Stomach smooth muscle (tissue), 2 donors: ENCODE data around the gene MAGEB17.
"Not testable (repeated sequence)": the region's sequence is repeated elsewhere in the genome, so short reads cannot be mapped to it uniquely, and the experiment has no call there.

Experiments
- H3K27ac ChIP-seq: one replicate; pipeline ENCODE4 v1.7.0; 2013; ENCODE audit warnings: mild to moderate bottlenecking, low read length, inconsistent platforms
- H3K27me3 ChIP-seq, 2 donors: one replicate each; pipeline ENCODE4 v1.7.0; 2013; ENCODE audit warnings: low read length in 2 of 2; ENCODE audit not compliant: insufficient read depth in 2 of 2, control insufficient read depth in 1 of 2
- H3K36me3 ChIP-seq, 2 donors: one replicate each; pipeline ENCODE4 v1.7.0; 2013; ENCODE audit warnings: low read length in 2 of 2; ENCODE audit not compliant: control insufficient read depth in 2 of 2, insufficient read depth in 2 of 2
- H3K4me1 ChIP-seq: one replicate; pipeline ENCODE4 v1.7.0; 2013; ENCODE audit warnings: low read length; ENCODE audit not compliant: control insufficient read depth, insufficient read depth
- H3K4me3 ChIP-seq, 2 donors: one replicate each; pipeline ENCODE4 v1.7.0; 2013; ENCODE audit warnings: low read length in 2 of 2
- H3K9ac ChIP-seq, 2 donors: one replicate each; pipeline ENCODE4 v1.7.0; 2013; ENCODE audit warnings: low read length in 2 of 2, mild to moderate bottlenecking in 1 of 2
- H3K9me3 ChIP-seq, 2 donors: one replicate each; pipeline ENCODE4 v1.7.0; 2013; ENCODE audit warnings: low read length in 2 of 2; ENCODE audit not compliant: control insufficient read depth in 2 of 2
- donor health status: healthy.
- donor health status: Pancreatic carcinoma.

The MAGEB17 gene

GRCh38 chrX:16156692-16157331 is 10.5 kb upstream of the MAGEB17 start:
- Histone ChIP-seq H3K9ac (no peak overlapping the region), H3K27me3 (peaks cover 0 to 3% of the 10 kb centered on the region in 2 donors), H3K9me3 (no peaks in the 10 kb centered on the region), H3K4me3 (no peak overlapping the region), H3K4me1 (peaks cover 6% of the 10 kb centered on the region), H3K36me3 (peaks cover 0 to 2% of the 10 kb centered on the region in 2 donors), H3K27ac (no peak overlapping the region)

GRCh38 chrX:16160729-16161128 is 6.6 kb upstream of the MAGEB17 start:
- H3K36me3 ChIP-seq, result no peaks in the 10 kb centered on the region
- H3K4me3 ChIP-seq, result no peak overlapping the region
- peaks cover 6% of the 10 kb centered on the region for H3K4me1 ChIP-seq
- H3K9me3 ChIP-seq, result no peaks in the 10 kb centered on the region
- no peak overlapping the region for H3K9ac ChIP-seq
- H3K27me3 ChIP-seq, result no peaks in the 10 kb centered on the region
- H3K27ac ChIP-seq, result no peak overlapping the region

DNA sequence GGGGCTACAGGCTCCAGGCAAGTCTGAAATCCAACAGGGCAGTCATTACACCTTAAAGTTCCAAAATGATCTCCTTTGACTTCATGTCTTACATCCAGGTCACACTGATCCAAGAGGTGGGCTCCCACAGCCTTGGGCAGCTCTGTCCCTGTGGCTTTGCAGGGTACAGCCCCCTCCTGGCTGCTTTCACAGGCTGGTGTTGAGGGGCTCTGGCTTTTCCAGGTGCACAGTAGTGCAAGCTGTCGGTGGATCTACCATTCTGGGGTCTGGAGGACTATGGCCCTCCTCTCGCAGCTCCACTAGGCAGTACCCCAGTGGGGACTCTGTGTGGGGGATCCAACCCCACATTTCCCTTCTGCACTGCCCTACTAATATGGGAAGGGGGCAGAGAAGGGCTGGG is 6.1 kb upstream of the MAGEB17 start:
- H3K27ac ChIP-seq, H3K36me3 ChIP-seq, H3K9ac ChIP-seq, H3K9me3 ChIP-seq, H3K4me3 ChIP-seq, H3K4me1 ChIP-seq, H3K27me3 ChIP-seq: not testable (repeated sequence)

GRCh38 chrX:16162391-16162790 is 4.9 kb upstream of the MAGEB17 start:
- H3K4me3 ChIP-seq, result no peak overlapping the region
- H3K9ac ChIP-seq, result no peak overlapping the region
- H3K4me1 ChIP-seq, result peaks cover 6% of the 10 kb centered on the region
- no peaks in the 10 kb centered on the region for H3K36me3 ChIP-seq
- H3K27me3 ChIP-seq, result no peaks in the 10 kb centered on the region
- H3K9me3 ChIP-seq, result peaks cover 0 to 7% of the 10 kb centered on the region in 2 donors
- no peak overlapping the region for H3K27ac ChIP-seq

DNA sequence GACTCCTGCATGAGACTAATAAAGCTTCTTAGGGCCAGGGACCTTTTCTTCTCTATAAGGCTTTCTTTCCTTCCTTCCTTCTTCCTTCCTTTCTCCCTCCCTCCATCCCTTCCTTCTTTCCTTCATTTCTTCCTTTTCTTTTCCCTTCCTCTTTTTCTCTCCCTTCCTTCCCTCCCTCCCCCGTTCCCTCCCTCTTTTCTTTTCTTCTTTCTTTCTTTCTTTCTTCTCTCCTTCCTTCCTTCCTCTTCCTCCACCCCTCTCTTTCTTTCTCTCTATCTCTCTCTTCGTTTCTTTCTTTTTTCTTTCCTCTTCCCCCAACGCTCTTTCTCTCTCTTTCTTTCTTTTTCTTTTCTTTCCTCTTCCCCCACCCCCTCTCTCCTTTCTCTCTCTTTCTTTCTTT is 2.5 kb upstream of the MAGEB17 start:
- Histone ChIP-seq H3K9me3 (peaks cover 0 to 7% of the 10 kb centered on the region in 2 donors), H3K27me3 (peaks cover 0 to 6% of the 10 kb centered on the region in 2 donors), H3K4me1 (peaks cover 6% of the 10 kb centered on the region), H3K27ac (no peak overlapping the region), H3K4me3 (no peak overlapping the region), H3K9ac (no peak overlapping the region), H3K36me3 (no peaks in the 10 kb centered on the region)

DNA sequence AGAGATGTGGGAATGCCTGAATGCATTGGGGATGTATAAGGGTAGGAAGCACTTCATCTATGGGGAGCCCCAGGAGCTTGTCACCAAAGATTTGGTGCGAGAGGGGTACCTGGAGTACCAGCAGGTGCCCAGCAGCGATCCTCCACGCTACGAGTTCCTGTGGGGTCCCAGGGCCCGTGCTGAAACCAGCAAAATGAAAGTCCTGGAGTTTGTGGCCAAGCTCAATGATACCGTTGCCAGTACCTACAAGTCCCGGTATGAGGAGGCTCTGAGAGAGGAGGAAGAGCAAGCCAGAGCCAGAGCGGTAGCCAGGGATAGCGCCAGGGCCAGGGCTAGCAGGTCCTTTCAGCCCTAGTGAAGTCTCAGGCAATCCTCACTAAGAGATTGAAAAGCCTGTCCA is 3.8 kb downstream of the MAGEB17 start:
- Histone ChIP-seq H3K27ac (no peak overlapping the region), H3K27me3 (peaks cover 0 to 6% of the 10 kb centered on the region in 2 donors), H3K9me3 (peaks cover 0 to 7% of the 10 kb centered on the region in 2 donors), H3K9ac (no peak overlapping the region), H3K4me3 (no peak overlapping the region), H3K4me1 (no peaks in the 10 kb centered on the region), H3K36me3 (no peaks in the 10 kb centered on the region)

GRCh38 chrX:16171944-16172343 is 4.7 kb downstream of the MAGEB17 start:
- H3K9ac ChIP-seq, result no peak overlapping the region
- no peak overlapping the region for H3K4me3 ChIP-seq
- no peaks in the 10 kb centered on the region for H3K36me3 ChIP-seq
- H3K27me3 ChIP-seq, result peaks cover 0 to 6% of the 10 kb centered on the region in 2 donors
- no peak overlapping the region for H3K27ac ChIP-seq
- H3K9me3 ChIP-seq, result no peaks in the 10 kb centered on the region
- no peaks in the 10 kb centered on the region for H3K4me1 ChIP-seq

GRCh38 chrX:16172391-16172790 is 5.1 kb downstream of the MAGEB17 start:
- H3K4me1 ChIP-seq, result no peaks in the 10 kb centered on the region
- H3K27ac ChIP-seq, result no peak overlapping the region
- H3K9me3 ChIP-seq, result no peaks in the 10 kb centered on the region
- no peak overlapping the region for H3K4me3 ChIP-seq
- H3K9ac ChIP-seq, result no peak overlapping the region
- no peaks in the 10 kb centered on the region for H3K36me3 ChIP-seq
- peaks cover 0 to 6% of the 10 kb centered on the region in 2 donors for H3K27me3 ChIP-seq

GRCh38 chrX:16175329-16176061 is 8.2 kb downstream of the MAGEB17 start:
- H3K9ac ChIP-seq, result no peak overlapping the region
- no peaks in the 10 kb centered on the region for H3K36me3 ChIP-seq
- no peaks in the 10 kb centered on the region for H3K9me3 ChIP-seq
- H3K4me3 ChIP-seq, result no peak overlapping the region
- no peaks in the 10 kb centered on the region for H3K27me3 ChIP-seq
- no peaks in the 10 kb centered on the region for H3K4me1 ChIP-seq
- no peak overlapping the region for H3K27ac ChIP-seq

DNA sequence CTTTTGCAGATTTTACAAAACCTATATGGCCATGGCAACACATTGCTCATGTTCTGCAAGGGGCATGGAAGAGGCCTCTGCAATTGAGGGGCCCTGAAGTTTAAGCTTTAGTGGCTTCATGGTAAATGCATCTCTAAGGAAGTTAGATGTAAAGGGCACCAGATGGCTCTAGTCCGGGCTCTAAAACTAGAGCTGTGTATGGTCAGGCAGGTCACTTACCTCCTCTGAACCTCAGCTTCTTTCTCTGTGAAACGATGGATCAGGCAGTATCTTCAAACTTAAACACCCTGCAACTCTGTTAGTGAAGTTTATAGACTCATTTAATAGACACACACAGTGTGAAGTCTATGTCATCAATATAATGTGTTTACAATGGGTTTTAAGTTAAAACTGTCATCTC is 10.0 kb downstream of the MAGEB17 start:
- H3K36me3 ChIP-seq, result no peaks in the 10 kb centered on the region

DNA sequence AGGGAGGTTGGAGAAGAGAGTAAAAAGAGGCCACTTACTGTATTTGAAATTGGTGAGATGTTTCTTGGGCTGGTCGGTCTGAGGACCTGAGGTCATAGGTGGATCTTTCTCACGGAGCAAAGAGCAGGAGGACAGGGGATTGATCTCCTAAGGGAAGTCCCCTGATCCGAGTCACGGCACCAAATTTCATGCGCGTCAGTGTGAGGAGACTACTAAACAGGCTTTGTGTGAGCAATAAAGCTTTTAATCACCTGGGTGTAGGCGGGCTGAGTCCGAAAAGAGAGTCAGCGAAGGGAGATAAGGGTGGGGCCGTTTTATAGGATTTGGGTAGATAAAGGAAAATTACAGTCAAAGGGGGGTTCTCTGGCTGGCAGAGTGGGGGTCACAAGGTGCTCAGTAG is 16.6 kb downstream of the MAGEB17 start:
- not testable (repeated sequence) for H3K27me3 ChIP-seq, H3K9me3 ChIP-seq, H3K4me1 ChIP-seq, H3K36me3 ChIP-seq, H3K4me3 ChIP-seq, H3K9ac ChIP-seq, H3K27ac ChIP-seq

More for the DNA sequence above, 10.0 kb downstream of the MAGEB17 start:
- Histone ChIP-seq H3K4me3 (no peak overlapping the region), H3K27me3 (no peaks in the 10 kb centered on the region), H3K4me1 (no peaks in the 10 kb centered on the region), H3K27ac (no peak overlapping the region), H3K9ac (no peak overlapping the region), H3K9me3 (no peaks in the 10 kb centered on the region)
